Loucy (cell line): Measurements from ENCODE around the gene PTPRZ1.

Experiments used
- H2AFZ ChIP-seq: fragments of 200-600 bp; sonication (generic); 2 replicates; pipeline ENCODE4 v1.6.0; 2016; ENCODE audit warnings: antibody characterized with exemption, mild to moderate bottlenecking, low read length, moderate library complexity
- H3F3A ChIP-seq: fragments of 200-600 bp; 2 replicates; pipeline ENCODE4 v1.6.0; 2016; ENCODE audit warnings: antibody characterized with exemption, low read depth, mild to moderate bottlenecking
- H3K27me3 ChIP-seq: fragments of 200-600 bp; sonication (generic); 2 replicates; pipeline ENCODE4 v1.6.1; 2014; ENCODE audit warnings: low read length, mild to moderate bottlenecking; ENCODE audit not compliant: insufficient read depth, poor library complexity, severe bottlenecking
- H3K36me3 ChIP-seq: fragments of 200-600 bp; sonication (generic); 2 replicates; pipeline ENCODE4 v1.6.1; 2016; ENCODE audit warnings: low read length; ENCODE audit not compliant: insufficient read depth
- H3K4me1 ChIP-seq: fragments of 200-600 bp; sonication (generic); 2 replicates; pipeline ENCODE4 v1.5.1; 2014; ENCODE audit warnings: low read length, mild to moderate bottlenecking; ENCODE audit not compliant: insufficient read depth, poor library complexity, severe bottlenecking
- H3K4me2 ChIP-seq: fragments of 200-600 bp; sonication (generic); 2 replicates; pipeline ENCODE4 v1.6.0; 2014; ENCODE audit warnings: antibody characterized with exemption, low read length, low read depth, mild to moderate bottlenecking; ENCODE audit not compliant: poor library complexity, severe bottlenecking
- H3K4me3 ChIP-seq: fragments of 200-600 bp; sonication (generic); 2 replicates; pipeline ENCODE4 v1.5.1; 2014; ENCODE audit warnings: low read length, mild to moderate bottlenecking, mixed read lengths; ENCODE audit not compliant: poor library complexity, severe bottlenecking
- H3K79me2 ChIP-seq: fragments of 200-600 bp; sonication (generic); 2 replicates; pipeline ENCODE4 v1.6.1; 2014; ENCODE audit warnings: low read length; ENCODE audit not compliant: insufficient read depth
- H3K9ac ChIP-seq: fragments of 200-600 bp; sonication (generic); 2 replicates; pipeline ENCODE4 v1.6.0; 2014; ENCODE audit warnings: mild to moderate bottlenecking, low read depth, low read length, moderate library complexity; ENCODE audit not compliant: poor library complexity, severe bottlenecking
- H3K9me2 ChIP-seq: fragments of 200-600 bp; sonication (generic); replicated peaks from 2 replicates; pipeline ENCODE4 v1.6.1; 2016; ENCODE audit warnings: low read depth, low read length, mixed read lengths
- H3K9me3 ChIP-seq: fragments of 200-600 bp; sonication (generic); 2 replicates; pipeline ENCODE4 v1.6.1; 2014; ENCODE audit warnings: mild to moderate bottlenecking, antibody characterized with exemption, low read length, low read depth; ENCODE audit not compliant: insufficient read depth
- H4K20me1 ChIP-seq: fragments of 200-600 bp; sonication (generic); 2 replicates; pipeline ENCODE4 v1.6.0; 2014; ENCODE audit warnings: antibody characterized with exemption, low read length, mild to moderate bottlenecking; ENCODE audit not compliant: insufficient read depth, poor library complexity, severe bottlenecking
- EZH2phosphoT487 ChIP-seq: fragments of 200-600 bp; IDR thresholded peaks from 2 replicates; pipeline ENCODE4 v1.6.1; 2018; ENCODE audit warnings: antibody characterized with exemption, mild to moderate bottlenecking, moderate library complexity, borderline replicate concordance
- TF ChIP-seq, protein P1 (sequence below): fragments of 200-600 bp; sonication (generic); conservative IDR thresholded peaks from 2 replicates; pipeline ENCODE4 v1.5.1; 2014; ENCODE audit warnings: mild to moderate bottlenecking, antibody characterized with exemption, low read length

PTPRZ1 gene

DNA sequence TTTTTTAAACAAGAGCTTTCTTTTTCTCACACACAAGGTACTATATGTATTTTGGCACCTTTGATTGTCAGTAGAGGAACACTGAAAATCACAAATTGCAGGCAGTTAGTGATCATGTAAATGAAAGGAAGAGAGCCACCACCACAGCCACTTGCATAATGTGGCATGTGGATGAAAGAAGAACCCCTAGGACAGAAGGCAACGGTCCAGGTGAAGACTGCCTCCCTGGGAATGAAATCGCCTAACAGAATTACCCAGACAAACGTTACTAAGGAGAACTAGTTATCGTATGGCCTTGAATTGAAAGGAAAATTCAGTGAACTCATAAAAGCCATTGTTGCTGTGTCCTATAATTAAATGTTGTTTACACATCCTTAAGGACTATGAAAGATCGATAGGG, 41.2 kb upstream of the PTPRZ1 start:
- Histone ChIP-seq H3K9me2 (no peaks in the 10 kb centered on the region), H3F3A (no peaks in the 10 kb centered on the region), H3K27me3 (no peaks in the 10 kb centered on the region), H3K4me3 (no peak overlapping the region), H3K4me2 (no peak overlapping the region), H3K36me3 (no peaks in the 10 kb centered on the region), H2AFZ (no peak overlapping the region), H4K20me1 (no peaks in the 10 kb centered on the region), H3K9ac (no peak overlapping the region), H3K79me2 (no peaks in the 10 kb centered on the region), H3K4me1 (no peaks in the 10 kb centered on the region), H3K9me3 (no peaks in the 10 kb centered on the region)
- TF ChIP-seq, protein P1, sequence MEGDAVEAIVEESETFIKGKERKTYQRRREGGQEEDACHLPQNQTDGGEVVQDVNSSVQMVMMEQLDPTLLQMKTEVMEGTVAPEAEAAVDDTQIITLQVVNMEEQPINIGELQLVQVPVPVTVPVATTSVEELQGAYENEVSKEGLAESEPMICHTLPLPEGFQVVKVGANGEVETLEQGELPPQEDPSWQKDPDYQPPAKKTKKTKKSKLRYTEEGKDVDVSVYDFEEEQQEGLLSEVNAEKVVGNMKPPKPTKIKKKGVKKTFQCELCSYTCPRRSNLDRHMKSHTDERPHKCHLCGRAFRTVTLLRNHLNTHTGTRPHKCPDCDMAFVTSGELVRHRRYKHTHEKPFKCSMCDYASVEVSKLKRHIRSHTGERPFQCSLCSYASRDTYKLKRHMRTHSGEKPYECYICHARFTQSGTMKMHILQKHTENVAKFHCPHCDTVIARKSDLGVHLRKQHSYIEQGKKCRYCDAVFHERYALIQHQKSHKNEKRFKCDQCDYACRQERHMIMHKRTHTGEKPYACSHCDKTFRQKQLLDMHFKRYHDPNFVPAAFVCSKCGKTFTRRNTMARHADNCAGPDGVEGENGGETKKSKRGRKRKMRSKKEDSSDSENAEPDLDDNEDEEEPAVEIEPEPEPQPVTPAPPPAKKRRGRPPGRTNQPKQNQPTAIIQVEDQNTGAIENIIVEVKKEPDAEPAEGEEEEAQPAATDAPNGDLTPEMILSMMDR, result no peak
- TF ChIP-seq EZH2phosphoT487, result no peak

DNA sequence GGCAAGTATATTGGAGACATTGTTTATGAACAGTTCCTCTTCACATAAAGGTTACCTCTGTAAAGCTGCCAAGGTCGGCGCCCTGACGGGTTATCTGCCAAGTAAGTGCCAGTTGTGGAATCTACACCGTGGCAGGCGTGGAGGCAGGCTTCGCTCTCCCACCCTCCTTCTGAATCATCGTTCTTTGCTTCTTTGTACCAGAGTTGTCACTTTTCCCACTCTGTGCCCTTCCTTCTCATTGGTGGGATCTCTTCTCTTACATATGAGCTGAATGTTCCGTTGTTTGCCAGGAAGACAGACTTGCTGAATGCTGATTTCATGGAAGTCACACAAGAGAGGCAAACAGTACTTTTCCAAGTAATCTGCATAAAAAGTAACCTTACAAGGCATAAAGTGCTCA, 40.6 kb upstream of the PTPRZ1 start:
- no peak overlapping the region for H3K4me2 ChIP-seq
- H3K9me3 ChIP-seq, result no peaks in the 10 kb centered on the region
- no peaks in the 10 kb centered on the region for H3K4me1 ChIP-seq
- no peaks in the 10 kb centered on the region for H3K79me2 ChIP-seq
- H3K4me3 ChIP-seq, result no peak overlapping the region
- no peaks in the 10 kb centered on the region for H3K27me3 ChIP-seq
- TF ChIP-seq, protein P1, result no peak
- TF ChIP-seq EZH2phosphoT487, result no peak
- H3K9me2 ChIP-seq, result no peaks in the 10 kb centered on the region
- no peak overlapping the region for H2AFZ ChIP-seq
- H3K36me3 ChIP-seq, result no peaks in the 10 kb centered on the region
- H4K20me1 ChIP-seq, result no peaks in the 10 kb centered on the region
- no peaks in the 10 kb centered on the region for H3F3A ChIP-seq
- no peak overlapping the region for H3K9ac ChIP-seq

DNA sequence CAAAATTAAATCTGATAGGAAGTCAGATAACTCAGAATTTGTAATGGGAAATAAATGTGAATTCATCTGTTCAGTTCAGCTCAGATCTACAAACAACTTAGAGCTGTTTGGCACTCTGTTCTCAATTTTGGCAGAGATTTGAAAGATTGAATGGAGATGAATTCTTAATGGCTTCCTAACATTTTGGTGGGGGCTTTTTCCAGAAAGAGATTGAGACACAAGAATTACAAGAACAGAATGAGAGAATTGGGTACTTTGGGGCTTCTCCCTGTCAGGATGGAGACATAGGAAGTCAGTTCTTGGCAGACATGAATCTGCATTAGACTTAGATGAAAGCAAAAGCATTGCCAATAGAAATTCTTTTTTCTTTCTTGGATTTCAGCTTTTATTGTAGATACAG, 39.0 kb upstream of the PTPRZ1 start:
- no peaks in the 10 kb centered on the region for H3K4me1 ChIP-seq
- no peaks in the 10 kb centered on the region for H3K36me3 ChIP-seq
- H4K20me1 ChIP-seq, result no peaks in the 10 kb centered on the region
- no peaks in the 10 kb centered on the region for H3F3A ChIP-seq
- no peak overlapping the region for H3K9ac ChIP-seq
- H3K79me2 ChIP-seq, result no peaks in the 10 kb centered on the region
- H3K27me3 ChIP-seq, result no peaks in the 10 kb centered on the region
- no peak overlapping the region for H3K4me2 ChIP-seq
- H3K4me3 ChIP-seq, result no peak overlapping the region
- H3K9me2 ChIP-seq, result no peaks in the 10 kb centered on the region
- H2AFZ ChIP-seq, result no peak overlapping the region
- no peaks in the 10 kb centered on the region for H3K9me3 ChIP-seq
- TF ChIP-seq, protein P1, result no peak
- no peak for TF ChIP-seq EZH2phosphoT487
